Mesothelial cell of epicardium (in vitro differentiated cells): ENCODE data around the gene TPRN. TPM values are rescaled to one million over a fixed set of nuclear protein-coding genes. Genes with fewer than 3 reads are reported as not detected.

Experiments used
- DNase-seq, 2 experiments: peaks; one replicate each; pipeline ENCODE4 v3.0.0; 2021; ENCODE audit warnings: low spot score in 2 of 2; ENCODE audit not compliant: unreplicated experiment in 2 of 2
- H3K27ac Mint-ChIP-seq: 2 replicates; pipeline ENCODE4 v1.8.0; 2021; ENCODE audit warnings: mixed read lengths
- H3K27me3 Mint-ChIP-seq: 2 replicates; pipeline ENCODE4 v1.8.0; 2021; ENCODE audit warnings: low read depth, mixed read lengths
- H3K36me3 Mint-ChIP-seq: 2 replicates; pipeline ENCODE4 v1.8.0; 2021; ENCODE audit warnings: mixed read lengths
- H3K4me1 Mint-ChIP-seq: 2 replicates; pipeline ENCODE4 v1.8.0; 2021; ENCODE audit warnings: mixed read lengths
- H3K4me3 Mint-ChIP-seq: 2 replicates; pipeline ENCODE4 v1.8.0; 2021; ENCODE audit warnings: mild to moderate bottlenecking, moderate library complexity, mixed read lengths
- H3K9me3 Mint-ChIP-seq: 2 replicates; pipeline ENCODE4 v1.8.0; 2021; ENCODE audit warnings: mixed read lengths
- total RNA-seq: library from RNA; stranded (reverse); gene quantifications from 3 replicates; pipeline ENCODE4 v1.2.1, GENCODE V29; 2021
- TF ChIP-seq, protein P1 (sequence below): fragments of 200-600 bp; sonication (generic); IDR thresholded peaks from one replicate; pipeline ENCODE4 v1.5.0; 2021; ENCODE audit warnings: antibody characterized with exemption; ENCODE audit not compliant: unreplicated experiment

TPRN gene
- total RNA-seq, 1 donor from 2014 or later: 16.7 TPM

DNA sequence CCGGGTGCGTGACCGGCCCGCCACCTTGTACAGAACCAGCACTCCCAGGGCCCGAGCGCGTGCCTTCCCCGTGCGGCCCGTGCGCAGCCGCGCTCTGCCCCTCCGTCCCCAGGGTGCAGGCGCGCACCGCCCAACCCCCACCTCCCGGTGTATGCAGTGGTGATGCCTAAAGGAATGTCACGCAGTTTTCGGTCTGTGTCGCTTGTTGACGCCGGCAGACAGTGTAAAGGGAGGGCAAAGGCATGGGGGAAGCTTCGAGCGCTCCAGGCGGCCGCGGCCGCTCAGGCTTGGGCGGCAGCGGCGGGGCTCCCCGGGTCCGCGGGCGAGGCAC, 32.0 kb downstream of the TPRN start:
- H3K27ac Mint-ChIP-seq: no peak overlapping the region
- no peaks in the 10 kb centered on the region for H3K9me3 Mint-ChIP-seq
- peaks cover 2% of the 10 kb centered on the region for H3K4me1 Mint-ChIP-seq
- no peaks in the 10 kb centered on the region for H3K36me3 Mint-ChIP-seq
- peaks cover 85% of the 10 kb centered on the region for H3K27me3 Mint-ChIP-seq
- no peak for DNase-seq
- TF ChIP-seq, protein P1, sequence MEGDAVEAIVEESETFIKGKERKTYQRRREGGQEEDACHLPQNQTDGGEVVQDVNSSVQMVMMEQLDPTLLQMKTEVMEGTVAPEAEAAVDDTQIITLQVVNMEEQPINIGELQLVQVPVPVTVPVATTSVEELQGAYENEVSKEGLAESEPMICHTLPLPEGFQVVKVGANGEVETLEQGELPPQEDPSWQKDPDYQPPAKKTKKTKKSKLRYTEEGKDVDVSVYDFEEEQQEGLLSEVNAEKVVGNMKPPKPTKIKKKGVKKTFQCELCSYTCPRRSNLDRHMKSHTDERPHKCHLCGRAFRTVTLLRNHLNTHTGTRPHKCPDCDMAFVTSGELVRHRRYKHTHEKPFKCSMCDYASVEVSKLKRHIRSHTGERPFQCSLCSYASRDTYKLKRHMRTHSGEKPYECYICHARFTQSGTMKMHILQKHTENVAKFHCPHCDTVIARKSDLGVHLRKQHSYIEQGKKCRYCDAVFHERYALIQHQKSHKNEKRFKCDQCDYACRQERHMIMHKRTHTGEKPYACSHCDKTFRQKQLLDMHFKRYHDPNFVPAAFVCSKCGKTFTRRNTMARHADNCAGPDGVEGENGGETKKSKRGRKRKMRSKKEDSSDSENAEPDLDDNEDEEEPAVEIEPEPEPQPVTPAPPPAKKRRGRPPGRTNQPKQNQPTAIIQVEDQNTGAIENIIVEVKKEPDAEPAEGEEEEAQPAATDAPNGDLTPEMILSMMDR: no peak
- H3K4me3 Mint-ChIP-seq: no peak overlapping the region

DNA sequence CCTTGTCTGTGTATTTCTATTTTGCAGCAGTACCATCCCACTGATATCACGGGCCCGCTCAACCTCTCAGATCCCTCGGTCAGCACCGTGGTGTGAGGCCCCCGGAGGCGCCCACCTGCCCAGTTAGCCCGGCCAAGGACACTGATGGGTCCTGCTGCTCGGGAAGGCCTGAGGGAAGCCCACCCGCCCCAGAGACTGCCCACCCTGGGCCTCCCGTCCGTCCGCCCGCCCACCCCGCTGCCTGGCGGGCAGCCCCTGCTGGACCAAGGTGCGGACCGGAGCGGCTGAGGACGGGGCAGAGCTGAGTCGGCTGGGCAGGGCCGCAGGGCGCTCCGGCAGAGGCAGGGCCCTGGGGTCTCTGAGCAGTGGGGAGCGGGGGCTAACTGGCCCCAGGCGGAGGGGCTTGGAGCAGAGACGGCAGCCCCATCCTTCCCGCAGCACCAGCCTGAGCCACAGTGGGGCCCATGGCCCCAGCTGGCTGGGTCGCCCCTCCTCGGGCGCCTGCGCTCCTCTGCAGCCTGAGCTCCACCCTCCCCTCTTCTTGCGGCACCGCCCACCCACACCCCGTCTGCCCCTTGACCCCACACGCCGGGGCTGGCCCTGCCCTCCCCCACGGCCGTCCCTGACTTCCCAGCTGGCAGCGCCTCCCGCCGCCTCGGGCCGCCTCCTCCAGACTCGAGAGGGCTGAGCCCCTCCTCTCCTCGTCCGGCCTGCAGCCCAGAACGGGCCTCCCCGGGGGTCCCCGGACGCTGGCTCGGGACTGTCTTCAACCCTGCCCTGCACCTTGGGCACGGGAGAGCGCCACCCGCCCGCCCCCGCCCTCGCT, 32.6 kb downstream of the TPRN start:
- Mint-ChIP-seq H3K4me3 (no peak overlapping the region), H3K4me1 (peaks cover 4% of the 10 kb centered on the region), H3K27ac (no peak overlapping the region), H3K9me3 (no peaks in the 10 kb centered on the region), H3K27me3 (peaks cover 85% of the 10 kb centered on the region), H3K36me3 (no peaks in the 10 kb centered on the region)
- no peak for DNase-seq
- TF ChIP-seq, protein P1: no peak

DNA sequence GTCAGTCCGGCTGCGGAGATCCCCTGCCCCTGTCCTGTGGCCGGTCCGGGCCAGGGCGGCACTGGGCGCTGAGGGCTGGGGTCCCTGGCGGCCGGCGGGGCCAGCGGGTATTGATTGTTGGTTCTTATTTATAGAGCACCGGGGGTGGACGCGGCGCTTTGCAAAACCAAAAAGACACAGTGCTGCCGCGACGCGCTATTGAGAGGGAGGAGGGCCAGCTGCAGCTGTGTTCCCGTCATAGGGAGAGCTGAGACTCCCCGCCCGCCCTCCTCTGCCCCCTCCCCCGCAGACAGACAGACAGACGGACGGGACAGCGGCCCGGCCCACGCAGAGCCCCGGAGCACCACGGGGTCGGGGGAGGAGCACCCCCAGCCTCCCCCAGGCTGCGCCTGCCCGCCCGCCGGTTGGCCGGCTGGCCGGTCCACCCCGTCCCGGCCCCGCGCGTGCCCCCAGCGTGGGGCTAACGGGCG, 33.2 kb downstream of the TPRN start:
- TF ChIP-seq, protein P1: no peak
- H3K4me3 Mint-ChIP-seq: no peak overlapping the region
- H3K27me3 Mint-ChIP-seq: peaks cover 84% of the 10 kb centered on the region
- H3K4me1 Mint-ChIP-seq: peaks cover 4% of the 10 kb centered on the region
- H3K36me3 Mint-ChIP-seq: no peaks in the 10 kb centered on the region
- no peak overlapping the region for H3K27ac Mint-ChIP-seq
- no peak for DNase-seq
- H3K9me3 Mint-ChIP-seq: no peaks in the 10 kb centered on the region

DNA sequence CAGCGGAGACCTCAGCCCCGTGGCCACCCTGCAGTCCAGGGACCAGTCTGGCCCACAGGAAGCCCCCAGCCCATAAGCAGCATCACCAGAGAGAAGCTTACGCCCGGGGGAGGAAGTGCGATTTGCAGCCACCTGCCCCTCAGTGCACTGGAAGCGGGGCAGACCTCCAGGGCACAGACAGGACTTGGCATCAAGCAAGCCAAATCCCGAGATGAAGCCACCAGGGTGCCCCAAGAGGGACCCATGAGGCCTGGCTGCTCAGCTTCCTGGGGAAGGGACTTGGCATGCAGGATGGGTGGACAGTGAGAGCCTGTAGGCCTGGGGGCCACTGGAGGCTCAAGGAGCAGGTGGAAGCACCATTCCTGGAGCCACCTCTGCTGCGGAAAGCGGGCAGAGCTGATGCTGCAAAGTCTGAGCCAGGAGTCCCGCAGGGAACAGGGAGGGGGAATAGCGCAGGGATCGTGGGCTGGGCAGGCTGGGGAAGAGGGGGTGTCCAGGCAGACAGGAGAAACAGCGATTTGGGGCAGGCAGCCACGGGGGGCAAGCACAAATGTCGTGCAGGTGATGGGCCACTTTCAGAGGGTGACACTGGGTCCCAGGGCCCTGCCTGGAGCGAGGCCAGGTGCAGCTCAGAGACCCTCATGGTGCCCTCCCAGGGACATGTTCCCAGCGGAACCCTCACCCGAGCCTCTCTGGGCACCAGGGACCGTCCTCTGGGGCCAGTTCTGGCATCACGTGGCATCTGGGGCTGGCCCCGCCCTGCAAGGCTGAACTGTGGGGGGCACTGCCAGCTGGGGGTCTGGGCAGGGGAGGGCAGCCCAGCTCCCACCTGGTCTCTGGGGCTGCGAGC, 33.9 kb downstream of the TPRN start:
- DNase-seq: no peak
- no peaks in the 10 kb centered on the region for H3K36me3 Mint-ChIP-seq
- H3K4me3 Mint-ChIP-seq: no peak overlapping the region
- peaks cover 82% of the 10 kb centered on the region for H3K27me3 Mint-ChIP-seq
- H3K9me3 Mint-ChIP-seq: no peaks in the 10 kb centered on the region
- peaks cover 7% of the 10 kb centered on the region for H3K4me1 Mint-ChIP-seq
- H3K27ac Mint-ChIP-seq: no peak overlapping the region
- TF ChIP-seq, protein P1: no peak

DNA sequence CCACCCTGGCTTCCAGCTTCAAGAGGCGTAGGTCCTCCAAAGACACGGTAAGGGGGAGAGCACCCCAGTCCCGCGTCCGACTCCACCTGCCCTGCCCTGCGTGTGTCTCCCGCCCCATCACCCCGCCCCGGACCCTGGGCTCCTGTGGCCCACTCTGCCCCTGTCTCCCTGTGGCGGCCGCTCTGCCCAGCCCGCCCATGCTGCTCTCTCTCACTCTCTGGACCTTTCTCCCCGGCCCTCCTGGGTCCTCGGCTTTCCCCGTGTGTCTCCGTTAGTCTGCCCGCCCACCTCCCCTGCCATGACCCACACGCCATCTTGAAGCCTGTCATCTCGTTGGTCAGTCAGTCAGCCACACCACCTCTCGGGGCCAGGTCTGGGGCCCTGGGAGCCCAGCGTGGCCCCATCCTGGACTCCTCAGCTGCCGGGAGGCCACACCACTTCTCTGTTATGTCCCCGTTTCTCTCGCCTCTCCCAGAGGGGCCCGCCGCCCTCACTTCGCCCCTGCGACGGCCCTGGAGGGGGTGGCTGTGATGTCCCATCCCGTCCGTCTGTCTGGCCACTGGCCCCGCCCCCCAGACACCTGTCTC, 35.2 kb downstream of the TPRN start:
- DNase-seq: no peak
- Mint-ChIP-seq H3K27ac (no peak overlapping the region), H3K4me3 (no peak overlapping the region), H3K36me3 (no peaks in the 10 kb centered on the region), H3K4me1 (peaks cover 7% of the 10 kb centered on the region), H3K9me3 (no peaks in the 10 kb centered on the region), H3K27me3 (peaks cover 81% of the 10 kb centered on the region)
- TF ChIP-seq, protein P1: no peak
